HepG2 (cell line): ENCODE results near the gene STUB1. TPM values are rescaled to one million over a fixed set of nuclear protein-coding genes. Genes with fewer than 3 reads are reported as not detected.

Experiments used
- AGO1 ChIP-seq: fragments of 200-400 bp; formaldehyde crosslinking; IDR thresholded peaks from 2 replicates; pipeline ENCODE4 v1.6.1; 2017; ENCODE audit warnings: mild to moderate bottlenecking, low read depth, low read length, moderate library complexity; ENCODE audit not compliant: poor library complexity, severe bottlenecking
- AGO2 ChIP-seq: fragments of 200-400 bp; formaldehyde crosslinking; optimal IDR thresholded peaks from 2 replicates; pipeline ENCODE3; 2017; ENCODE audit warnings: mild to moderate bottlenecking, low read depth, low read length, moderate library complexity
- CREM ChIP-seq, 2 experiments: sonication (generic) in 1 of 2; formaldehyde crosslinking in 1 of 2; IDR thresholded peaks; 2 replicates each; pipeline versions ENCODE4 v1.4.0 to v1.6.1; 2016 to 2020; ENCODE audit warnings: antibody characterized with exemption in 1 of 2, mild to moderate bottlenecking in 1 of 2, missing genetic modification reagents in 1 of 2
- E2F1 ChIP-seq: sonication (generic); formaldehyde crosslinking; IDR thresholded peaks from 2 replicates; pipeline ENCODE4 v1.5.0; 2020; ENCODE audit warnings: missing genetic modification reagents
- FOXO1 ChIP-seq: sonication (generic); formaldehyde crosslinking; IDR thresholded peaks from 2 replicates; pipeline ENCODE4 v1.4.0; 2020; ENCODE audit warnings: missing genetic modification reagents
- HDAC1 ChIP-seq: sonication (generic); formaldehyde crosslinking; IDR thresholded peaks from 2 replicates; pipeline ENCODE4 v1.5.1; 2020; ENCODE audit warnings: mild to moderate bottlenecking, missing genetic modification reagents
- KDM2A ChIP-seq: sonication (generic); formaldehyde crosslinking; IDR thresholded peaks from 2 replicates; pipeline ENCODE4 v1.4.0; 2020; ENCODE audit warnings: low read depth, missing genetic modification reagents, borderline replicate concordance
- MEF2D ChIP-seq: sonication (generic); formaldehyde crosslinking; IDR thresholded peaks from 2 replicates; pipeline ENCODE4 v1.5.1; 2020; ENCODE audit warnings: mild to moderate bottlenecking, missing genetic modification reagents
- MYNN ChIP-seq: sonication (generic); formaldehyde crosslinking; IDR thresholded peaks from 2 replicates; pipeline ENCODE4 v1.4.0; 2020; ENCODE audit warnings: mild to moderate bottlenecking, low read depth, missing genetic modification reagents
- MYPOP ChIP-seq: sonication (generic); formaldehyde crosslinking; IDR thresholded peaks from 2 replicates; pipeline ENCODE4 v1.8.1; 2023; ENCODE audit warnings: mild to moderate bottlenecking, moderate library complexity, missing genetic modification reagents
- NCOR1 ChIP-seq: fragments of 200-600 bp; sonication (generic); IDR thresholded peaks from 2 replicates; pipeline ENCODE4 v1.7.0; 2017; ENCODE audit warnings: antibody characterized with exemption, low read length, borderline replicate concordance
- PREB ChIP-seq: sonication (generic); formaldehyde crosslinking; IDR thresholded peaks from 2 replicates; pipeline ENCODE4 v1.4.0; 2020; ENCODE audit warnings: missing genetic modification reagents
- RARG ChIP-seq: sonication (generic); formaldehyde crosslinking; IDR thresholded peaks from 2 replicates; pipeline ENCODE4 v1.4.0; 2020; ENCODE audit warnings: low read depth, mild to moderate bottlenecking, missing genetic modification reagents
- RFX1 ChIP-seq: fragments of 450-650 bp; IDR thresholded peaks from 2 replicates; pipeline ENCODE4 v1.6.1; 2017
- SKI ChIP-seq: fragments of 450-650 bp; IDR thresholded peaks from one replicate; pipeline ENCODE4 v1.6.1; 2018; ENCODE audit warnings: mild to moderate bottlenecking; ENCODE audit not compliant: partially characterized antibody
- UBTF ChIP-seq: sonication (generic); formaldehyde crosslinking; IDR thresholded peaks from 2 replicates; pipeline ENCODE4 v1.4.0; 2020; ENCODE audit warnings: mild to moderate bottlenecking, missing genetic modification reagents
- ZMYM3 ChIP-seq: sonication (generic); formaldehyde crosslinking; IDR thresholded peaks from 2 replicates; pipeline ENCODE4 v1.5.1; 2020; ENCODE audit warnings: mild to moderate bottlenecking, missing genetic modification reagents
- ZNF101 ChIP-seq: sonication (generic); formaldehyde crosslinking; IDR thresholded peaks from 2 replicates; pipeline ENCODE4 v1.4.0; 2020; ENCODE audit warnings: mild to moderate bottlenecking, low read depth, missing genetic modification reagents, borderline replicate concordance
- ZNF296 ChIP-seq: sonication (generic); formaldehyde crosslinking; conservative IDR thresholded peaks from 2 replicates; pipeline ENCODE4 v1.5.0; 2020; ENCODE audit warnings: mild to moderate bottlenecking, missing genetic modification reagents
- ZNF431 ChIP-seq: sonication (generic); formaldehyde crosslinking; IDR thresholded peaks from 2 replicates; pipeline ENCODE4 v1.9.0; 2022; ENCODE audit warnings: missing genetic modification reagents, low read depth, mild to moderate bottlenecking, borderline replicate concordance
- ZNF7 ChIP-seq: IDR thresholded peaks from 2 replicates; pipeline ENCODE4 v1.6.1; 2016; ENCODE audit warnings: missing biosample characterization, missing genetic modification reagents
- ZNF703 ChIP-seq: sonication (generic); formaldehyde crosslinking; IDR thresholded peaks from 2 replicates; pipeline ENCODE4 v1.5.1; 2020; ENCODE audit warnings: missing genetic modification reagents, mild to moderate bottlenecking, moderate library complexity, borderline replicate concordance
- polyA plus RNA-seq, 8 experiments: library from polyadenylated mRNA; depleted of rRNA in 3 of 8; stranded (reverse) in 7 of 8; unstranded in 1 of 8; fragments of >200 nt; fragmentation: Illumina TruSeq in 4 of 8; extraction: Trizol in 4 of 8; gene quantifications; 2 replicates each; pipeline versions ENCODE4 v1.2.1 to v1.2.3, GENCODE V29; 2011 to 2016; ENCODE audit warnings: low read depth in 4 of 8, missing spikeins in 1 of 8, mixed read lengths in 1 of 8; ENCODE audit not compliant: insufficient read depth in 1 of 8
- total RNA-seq, 5 experiments: library from RNA; depleted of rRNA; stranded (reverse); fragments of >200 nt; fragmentation: Illumina TruSeq; extraction: Trizol; gene quantifications; 2 replicates each; pipeline ENCODE4 v1.2.3, GENCODE V29; 2016; ENCODE audit warnings: low read depth in 1 of 5

STUB1 gene
- total and polyA plus RNA-seq, 2 of the 13 experiments (the other 11 are each of a cell fraction or from before 2014, with no cell fraction given), result 52.9 to 78.2 TPM

DNA sequence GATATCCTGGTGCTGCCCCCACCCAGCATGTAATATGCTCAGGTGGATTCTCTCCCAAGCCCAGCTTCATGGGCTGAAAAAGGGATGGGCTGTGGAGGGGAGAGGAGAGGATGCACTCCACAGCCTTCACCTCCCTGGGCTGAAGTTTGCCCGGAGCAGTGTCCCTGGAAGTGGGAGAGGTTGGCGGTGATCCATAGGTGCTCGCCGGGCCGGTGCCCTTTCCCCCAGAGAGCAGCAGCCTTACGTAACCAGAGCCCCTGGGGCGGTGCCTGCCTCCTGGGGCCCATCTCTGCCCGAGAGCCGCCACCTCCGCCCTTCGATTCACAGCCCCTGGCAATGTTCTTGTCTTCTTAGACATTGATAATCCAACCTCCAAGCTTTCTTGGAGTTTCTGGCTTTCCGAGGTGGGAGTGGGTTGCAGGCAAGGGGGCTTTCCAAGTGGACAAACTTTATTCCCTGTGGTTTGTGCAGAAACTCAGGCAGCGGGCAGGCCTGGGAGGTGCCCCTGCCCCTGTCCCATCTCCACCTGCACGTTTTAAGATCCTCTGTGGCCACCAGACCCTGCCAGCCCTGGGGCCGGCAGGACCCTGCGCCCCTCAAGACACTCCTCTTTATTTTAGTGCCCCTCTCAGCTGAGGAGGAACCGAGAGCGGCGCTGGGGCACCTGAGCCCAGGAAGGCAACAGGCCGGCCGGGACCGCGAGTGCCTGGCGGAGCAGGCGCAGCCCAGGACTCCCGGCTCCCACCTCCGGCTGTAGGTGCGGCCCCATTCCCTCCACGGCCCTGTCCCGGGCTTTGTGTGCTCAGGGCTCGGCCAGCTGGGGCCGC lies 34.1 kb upstream of the STUB1 start (continued):
- no peak for TF ChIP-seq HDAC1 (CRISPR knock-in tag)
- no peak for TF ChIP-seq FOXO1
- no peak for TF ChIP-seq ZNF7 (CRISPR knock-in tag)
- peak; percentile 73; the same call in 1 of the 2 replicates for TF ChIP-seq UBTF (CRISPR knock-in tag)
- TF ChIP-seq AGO1, result peak; percentile 95
- TF ChIP-seq ZNF431, result 0 out of 2 replicates have a peak, but pooled peaks have one; percentile 63
- TF ChIP-seq ZMYM3 (CRISPR knock-in tag), result 0 out of 2 replicates have a peak, but pooled peaks have one; percentile 29
- no peak for TF ChIP-seq E2F1
- TF ChIP-seq PREB, result no peak
- no peak for TF ChIP-seq MYNN (CRISPR knock-in tag)
- no peak for TF ChIP-seq ZNF101 (CRISPR knock-in tag)
- peak; percentile 13 for TF ChIP-seq SKI
- no peak for TF ChIP-seq NCOR1
- no peak for TF ChIP-seq MYPOP
- TF ChIP-seq ZNF703 (CRISPR knock-in tag), result no peak
- peak; percentile 95 for TF ChIP-seq AGO2
- peak; percentile 71; the same call in 1 of the 2 replicates for TF ChIP-seq MEF2D
- no peak for TF ChIP-seq RFX1
- TF ChIP-seq RARG (CRISPR knock-in tag), result no peak
- TF ChIP-seq KDM2A (CRISPR knock-in tag), result peak; percentile 75; the same call in 1 of the 2 replicates
- TF ChIP-seq ZNF296 (CRISPR knock-in tag), result no peak
- 0 out of 2 replicates have a peak, but pooled peaks have one; percentile 26 for TF ChIP-seq CREM (IDR thresholded peaks at IDR 0.05)
- TF ChIP-seq CREM (CRISPR knock-in tag; IDR thresholded peaks at IDR 0.05), result no peak
